ENCODE results near the gene RFTN2.
"Not testable (repeated sequence)": the region's sequence is repeated elsewhere in the genome, so short reads cannot be mapped to it uniquely, and the experiment has no call there.

Gene RFTN2

GRCh38 chr2:197600306-197600705 lies 75.1 kb downstream of the RFTN2 start:
- DNase-seq (ENCODE audit: low read depth): peak; percentile 61
- H3K4me3 ChIP-seq (ENCODE audit: low read depth, low read length): no peak overlapping the region
- TF ChIP-seq CTCF (IDR thresholded peaks at IDR 0.05; ENCODE audit: insufficient read depth, low read depth, low read length, missing control alignments): no peak

- no peak overlapping the region for H3K4me3 ChIP-seq (ENCODE audit: low read depth, low read length)
- peak; percentile 75 for DNase-seq (ENCODE audit: low read depth)
- peak; percentile 32 for TF ChIP-seq CTCF (IDR thresholded peaks at IDR 0.05; ENCODE audit: insufficient read depth, low read depth, low read length, missing control alignments)
Measured at GRCh38 chr2:197599285-197599965, 76.0 kb downstream of the RFTN2 start.

DNA sequence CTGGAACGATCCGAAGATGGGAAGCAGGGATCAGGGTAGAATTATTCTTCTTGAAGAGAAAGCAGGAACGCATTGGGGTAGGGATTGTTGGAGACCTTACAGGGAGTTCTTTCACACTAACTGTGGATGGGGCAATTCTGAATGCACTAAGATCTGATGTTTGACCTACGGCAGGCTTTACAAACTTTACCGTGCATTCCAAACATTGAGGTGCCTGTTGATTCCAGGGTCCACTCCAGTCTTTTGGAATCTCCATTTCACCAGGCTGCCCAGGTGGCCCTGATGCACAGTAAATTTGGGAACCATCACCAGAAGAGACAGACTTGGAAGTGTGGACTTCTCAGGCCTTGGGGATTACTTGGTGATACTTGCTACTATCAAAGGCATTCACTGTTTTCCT lies 76.9 kb downstream of the RFTN2 start:
- H3K4me3 ChIP-seq (ENCODE audit: low read depth, low read length): no peak overlapping the region
- no peak for TF ChIP-seq CTCF (IDR thresholded peaks at IDR 0.05; ENCODE audit: insufficient read depth, low read depth, low read length, missing control alignments)
- DNase-seq (ENCODE audit: low read depth): no peak

DNA sequence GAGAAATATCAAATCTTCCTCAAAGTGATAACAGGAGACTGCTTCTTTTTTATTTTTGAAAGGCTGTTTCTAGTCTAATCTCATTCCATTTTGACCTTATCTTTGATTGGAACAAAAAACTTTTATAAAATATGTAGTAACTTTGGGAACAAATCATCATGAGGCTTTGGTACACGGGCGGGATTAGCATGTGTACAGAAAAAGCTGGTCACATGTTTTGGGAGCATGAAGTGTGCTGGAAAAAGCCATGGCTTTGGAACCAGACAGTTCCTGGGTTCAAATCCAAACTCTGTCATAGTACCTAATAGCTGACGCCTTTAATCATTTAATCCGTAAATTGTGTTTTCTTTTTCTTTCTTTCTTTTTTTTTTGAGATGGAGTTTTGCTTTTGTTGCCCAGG lies 78.2 kb downstream of the RFTN2 start:
- no peak overlapping the region for H3K4me3 ChIP-seq (ENCODE audit: low read depth, low read length)
- no peak for TF ChIP-seq CTCF (IDR thresholded peaks at IDR 0.05; ENCODE audit: insufficient read depth, low read depth, low read length, missing control alignments)
- DNase-seq (ENCODE audit: low read depth): no peak

DNA sequence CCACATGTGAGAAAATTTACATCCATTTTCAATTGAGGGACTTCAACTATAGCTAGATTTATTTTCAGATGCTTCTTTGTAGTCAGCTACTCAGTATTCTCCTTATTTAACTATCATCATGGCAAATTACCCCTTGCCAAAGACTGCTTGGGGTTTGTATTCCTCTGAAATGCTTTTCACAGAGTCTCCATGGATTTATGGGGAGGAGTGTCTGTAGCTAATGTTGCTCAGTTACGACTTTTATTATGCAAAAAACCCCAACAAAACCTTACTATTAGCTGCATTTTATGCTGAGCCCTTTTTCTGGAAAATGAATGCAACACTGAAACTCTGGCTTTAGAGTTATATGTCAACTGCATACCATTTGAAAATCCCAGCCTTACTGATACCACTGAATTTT lies 78.6 kb downstream of the RFTN2 start:
- H3K4me3 ChIP-seq (ENCODE audit: low read depth, low read length): no peak overlapping the region
- no peak for DNase-seq (ENCODE audit: low read depth)
- no peak for TF ChIP-seq CTCF (IDR thresholded peaks at IDR 0.05; ENCODE audit: insufficient read depth, low read depth, low read length, missing control alignments)

DNA sequence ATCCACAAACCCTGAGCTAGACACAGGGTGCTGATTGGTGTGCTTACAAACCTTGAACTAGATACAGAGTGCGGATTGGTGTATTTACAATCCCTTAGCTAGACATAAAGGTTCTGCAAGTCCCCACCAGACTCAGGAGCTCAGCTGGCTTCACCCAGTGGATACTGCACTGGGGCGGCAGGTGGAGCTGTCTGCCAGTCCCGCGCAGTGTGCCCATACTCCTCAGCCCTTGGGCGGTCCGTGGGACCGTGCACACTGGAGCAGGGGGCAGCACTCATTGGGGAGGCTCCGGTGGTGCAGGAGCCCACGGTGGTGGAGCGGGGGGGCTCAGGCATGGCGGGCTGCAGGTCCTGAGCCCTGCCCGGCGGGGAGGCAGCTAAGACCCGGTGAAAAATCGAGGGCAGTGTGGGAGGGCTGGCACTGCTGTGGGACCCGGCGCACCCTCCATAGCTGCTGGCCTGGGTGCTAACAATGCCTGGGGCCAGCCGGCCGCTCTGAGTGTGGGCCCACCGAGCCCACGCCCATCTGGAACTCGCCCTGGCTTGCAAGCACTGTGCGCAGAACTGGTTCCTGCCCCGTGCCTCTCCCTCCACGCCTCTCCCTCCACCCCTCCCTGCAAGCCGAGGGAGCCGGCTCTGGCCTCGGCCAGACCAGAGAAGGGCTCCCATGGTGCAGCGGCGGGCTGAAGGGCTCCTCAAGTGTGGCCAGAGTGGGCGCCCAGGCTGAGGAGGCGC lies 83.9 kb downstream of the RFTN2 start:
- DNase-seq (ENCODE audit: low read depth): no peak
- TF ChIP-seq CTCF (IDR thresholded peaks at IDR 0.05; ENCODE audit: insufficient read depth, low read depth, low read length, missing control alignments): no peak
- no peak overlapping the region for H3K4me3 ChIP-seq (ENCODE audit: low read depth, low read length)

DNA sequence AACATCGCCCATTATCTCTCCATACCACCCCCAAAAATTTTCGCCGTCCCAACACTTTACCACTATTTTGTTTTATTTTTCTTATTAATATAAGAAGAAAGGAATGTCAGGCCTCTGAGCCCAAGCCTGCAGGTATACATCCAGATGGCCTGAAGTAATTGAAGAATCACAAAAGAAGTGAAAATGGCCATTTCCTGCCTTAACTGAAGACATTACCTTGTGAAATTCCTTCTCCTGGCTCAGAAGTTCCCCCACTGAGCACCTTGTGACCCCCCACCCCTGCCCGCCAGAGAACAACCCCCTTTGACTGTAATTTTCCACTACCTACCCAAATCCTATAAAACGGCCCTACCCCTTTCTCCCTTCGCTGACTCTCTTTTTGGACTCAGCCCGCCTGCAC lies 88.1 kb downstream of the RFTN2 start:
- DNase-seq (ENCODE audit: low read depth); H3K4me3 ChIP-seq (ENCODE audit: low read depth, low read length): not testable (repeated sequence)

DNA sequence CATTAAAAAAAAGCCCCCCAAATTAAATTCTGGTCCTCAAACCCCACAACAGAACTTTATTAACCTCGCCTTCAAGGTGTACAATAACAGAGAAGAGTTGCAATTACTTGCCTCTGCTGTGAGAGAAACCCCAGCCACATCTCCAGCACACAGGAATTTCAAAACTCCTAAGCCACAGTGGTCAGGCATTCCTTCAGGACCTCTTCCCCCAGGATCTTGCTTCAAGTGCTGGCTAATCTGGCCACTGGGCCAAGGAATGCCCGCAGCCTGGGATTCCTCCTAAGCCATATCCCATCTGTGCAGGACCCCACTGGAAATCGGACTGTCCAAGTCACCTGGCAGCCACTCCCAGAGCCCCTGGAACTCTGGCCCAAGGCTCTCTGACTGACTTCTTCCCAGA lies 95.2 kb downstream of the RFTN2 start:
- not testable (repeated sequence) for DNase-seq (ENCODE audit: low read depth); H3K4me3 ChIP-seq (ENCODE audit: low read depth, low read length)

DNA sequence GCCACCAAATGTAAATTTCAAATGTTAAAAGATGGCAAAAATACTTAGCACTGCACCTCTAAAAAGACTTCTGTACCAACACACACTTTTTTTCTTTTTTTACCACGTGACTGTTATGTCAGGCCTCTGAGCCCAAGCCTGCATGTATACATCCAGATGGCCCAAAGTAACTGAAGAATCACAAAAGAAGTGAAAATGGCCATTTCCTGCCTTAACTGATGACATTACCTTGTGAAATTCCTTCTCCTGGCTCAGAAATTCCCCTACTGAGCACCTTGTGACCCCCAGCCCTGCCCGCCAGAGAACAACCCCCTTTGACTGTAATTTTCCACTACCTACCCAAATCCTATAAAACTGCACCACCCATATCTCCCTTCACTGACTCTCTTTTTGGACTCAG lies 97.1 kb downstream of the RFTN2 start:
- H3K4me3 ChIP-seq (ENCODE audit: low read depth, low read length): not testable (repeated sequence)
- DNase-seq (ENCODE audit: low read depth): peak; percentile 19
